HAP-1 (cell line): Measurements from ENCODE around the gene FAF1.

ENCODE experiments used
- DNase-seq, 2 experiments: peaks; one replicate each; pipeline ENCODE4 v3.0.0-alpha.2; 2016 to 2020; ENCODE audit warnings: low spot score in 2 of 2
- H3K27me3 ChIP-seq: fragments of 250-450 bp; sonication (Bioruptor Pico); 2 replicates; pipeline ENCODE4 v1.5.1; 2020; ENCODE audit warnings: low read depth, mild to moderate bottlenecking, moderate library complexity
- H3K36me3 ChIP-seq: fragments of 250-450 bp; sonication (Bioruptor Pico); replicated peaks from 2 replicates; pipeline ENCODE4 v1.5.1; 2020; ENCODE audit warnings: mild to moderate bottlenecking
- H3K4me1 ChIP-seq: fragments of 250-450 bp; sonication (Bioruptor Pico); 2 replicates; pipeline ENCODE4 v1.5.1; 2020; ENCODE audit warnings: mild to moderate bottlenecking
- H3K4me3 ChIP-seq: fragments of 250-450 bp; sonication (Bioruptor Pico); 2 replicates; pipeline ENCODE4 v1.5.1; 2020; ENCODE audit warnings: mild to moderate bottlenecking, moderate library complexity
- H3K9me3 ChIP-seq: fragments of 250-450 bp; sonication (Bioruptor Pico); 2 replicates; pipeline ENCODE4 v1.5.1; 2020; ENCODE audit warnings: mild to moderate bottlenecking, moderate library complexity
- in situ Hi-C: fragments of 300-500 bp; cut with MboI; formaldehyde crosslinking; loops from 3 replicates; pipeline ENCODE4 v1.14.3; 2020; ENCODE audit warnings: low sequenced_read_pairs, inconsistent platforms, mixed read lengths

Gene FAF1

DNA sequence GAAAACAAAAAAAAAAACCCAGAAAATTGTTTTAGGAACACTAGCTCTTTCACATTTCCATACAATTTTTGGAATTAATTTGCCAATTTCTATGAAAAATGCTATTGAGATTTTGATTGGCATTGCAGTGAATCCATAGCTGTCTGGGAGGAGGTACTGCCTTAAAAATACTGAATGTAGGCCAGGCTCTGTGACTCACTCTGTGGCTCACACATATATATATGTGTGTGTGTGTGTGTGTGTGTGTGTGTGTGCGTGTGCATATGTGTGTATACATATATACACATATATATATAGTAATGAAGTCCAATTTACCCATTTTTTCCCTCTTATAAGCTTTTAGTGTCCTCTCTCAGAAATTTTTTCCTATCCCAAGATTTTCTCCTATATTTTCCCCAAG lies 322.6 kb downstream of the FAF1 start:
- Histone ChIP-seq H3K9me3 (no peaks in the 10 kb centered on the region), H3K4me1 (peaks cover 10% of the 10 kb centered on the region), H3K4me3 (no peak overlapping the region), H3K27me3 (no peaks in the 10 kb centered on the region), H3K36me3 (no peaks in the 10 kb centered on the region)
- in situ Hi-C loops: no loop called here
- DNase-seq: no peak

DNA sequence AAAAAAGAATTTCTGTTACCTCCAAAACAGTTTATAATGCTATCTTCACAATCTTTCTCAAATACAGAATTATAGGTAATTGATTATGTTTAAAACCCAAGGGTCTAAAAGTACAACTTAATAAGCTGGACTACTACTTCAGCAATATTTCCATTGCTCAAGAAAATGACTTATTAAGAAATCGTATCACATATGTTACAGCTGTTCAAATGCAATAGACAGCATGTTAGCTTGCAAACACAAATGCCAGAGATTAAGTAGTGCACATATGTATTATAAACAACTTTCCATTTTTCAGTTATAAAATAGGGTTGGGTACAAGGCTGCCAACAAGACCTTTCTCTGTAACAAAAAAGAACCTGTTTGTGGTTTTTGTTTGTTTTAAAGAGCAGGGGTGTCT lies 325.8 kb downstream of the FAF1 start:
- no peak overlapping the region for H3K4me3 ChIP-seq

DNA sequence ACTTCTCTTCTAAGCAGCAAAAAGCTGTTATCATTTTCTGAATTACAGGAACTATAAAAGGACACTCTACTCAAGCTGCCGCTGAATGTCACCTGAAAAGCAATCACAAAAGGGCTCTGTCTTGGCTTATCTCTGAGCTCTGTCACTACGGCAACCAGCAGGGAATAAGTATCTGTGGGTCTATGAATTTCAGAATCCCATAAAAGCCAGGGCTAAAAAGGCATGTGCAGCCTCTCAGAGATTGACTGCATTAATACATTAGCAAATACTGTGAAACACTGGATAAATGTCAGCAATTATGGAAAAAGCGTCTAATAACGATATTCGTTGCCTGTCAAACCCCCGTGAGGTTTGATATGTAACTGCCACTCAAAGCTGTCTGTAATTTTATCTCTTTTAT lies 326.6 kb downstream of the FAF1 start:
- Histone ChIP-seq H3K36me3 (no peaks in the 10 kb centered on the region), H3K4me1 (peaks cover 10% of the 10 kb centered on the region), H3K9me3 (no peaks in the 10 kb centered on the region), H3K27me3 (no peaks in the 10 kb centered on the region), H3K4me3 (no peak overlapping the region)
- in situ Hi-C loops: no loop called here
- DNase-seq: peak; percentile 28 to 41

More for the DNA sequence above, 325.8 kb downstream of the FAF1 start:
- Histone ChIP-seq H3K36me3 (no peaks in the 10 kb centered on the region), H3K4me1 (peaks cover 10% of the 10 kb centered on the region), H3K9me3 (no peaks in the 10 kb centered on the region), H3K27me3 (no peaks in the 10 kb centered on the region)
- no peak for DNase-seq
- in situ Hi-C loops: no loop called here

DNA sequence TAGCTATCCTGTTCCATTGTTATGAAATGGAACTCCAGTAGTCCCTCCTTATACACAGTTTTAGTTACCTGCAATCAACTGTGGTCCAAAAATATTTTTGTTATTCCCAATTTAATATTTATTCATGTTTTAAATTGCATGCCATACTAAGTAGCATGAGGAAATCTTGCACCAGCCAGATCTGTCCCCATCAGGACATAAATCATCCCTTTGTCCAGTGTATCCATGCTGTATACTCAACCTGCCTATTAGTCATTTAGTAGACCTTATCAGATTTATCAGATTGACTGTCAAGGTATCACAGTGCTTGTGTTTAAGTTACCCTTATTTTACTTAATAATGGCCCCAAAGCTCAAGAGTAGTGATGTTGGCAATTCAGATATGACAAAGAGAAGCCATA lies 328.9 kb downstream of the FAF1 start:
- in situ Hi-C loops: no loop called here
- Histone ChIP-seq H3K27me3 (no peaks in the 10 kb centered on the region), H3K4me1 (peaks cover 10% of the 10 kb centered on the region), H3K36me3 (no peaks in the 10 kb centered on the region), H3K9me3 (no peaks in the 10 kb centered on the region), H3K4me3 (no peak overlapping the region)
- no peak for DNase-seq

DNA sequence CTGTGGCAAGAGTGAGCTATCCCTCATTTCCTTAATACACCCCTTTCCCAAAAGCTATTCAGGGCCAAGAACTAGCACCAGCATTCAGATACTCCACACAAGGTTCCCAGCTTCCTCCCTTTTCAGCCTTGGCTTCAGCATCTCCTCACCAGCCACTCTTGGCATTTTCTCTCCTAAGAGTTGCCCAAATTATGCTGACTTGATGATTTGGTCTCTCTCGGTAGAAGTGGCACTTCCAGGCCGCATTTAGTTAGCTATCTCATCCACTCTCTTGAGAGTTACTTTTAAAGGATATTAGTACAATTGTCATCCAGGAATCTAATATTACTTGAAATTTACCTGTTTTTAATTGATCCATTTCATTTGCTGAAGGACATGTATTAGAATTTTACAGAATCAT lies 337.8 kb downstream of the FAF1 start:
- in situ Hi-C loops: no loop called here
- no peaks in the 10 kb centered on the region for H3K9me3 ChIP-seq
- no peaks in the 10 kb centered on the region for H3K4me1 ChIP-seq
- H3K4me3 ChIP-seq: no peak overlapping the region
- no peaks in the 10 kb centered on the region for H3K27me3 ChIP-seq
- no peaks in the 10 kb centered on the region for H3K36me3 ChIP-seq
- no peak for DNase-seq

DNA sequence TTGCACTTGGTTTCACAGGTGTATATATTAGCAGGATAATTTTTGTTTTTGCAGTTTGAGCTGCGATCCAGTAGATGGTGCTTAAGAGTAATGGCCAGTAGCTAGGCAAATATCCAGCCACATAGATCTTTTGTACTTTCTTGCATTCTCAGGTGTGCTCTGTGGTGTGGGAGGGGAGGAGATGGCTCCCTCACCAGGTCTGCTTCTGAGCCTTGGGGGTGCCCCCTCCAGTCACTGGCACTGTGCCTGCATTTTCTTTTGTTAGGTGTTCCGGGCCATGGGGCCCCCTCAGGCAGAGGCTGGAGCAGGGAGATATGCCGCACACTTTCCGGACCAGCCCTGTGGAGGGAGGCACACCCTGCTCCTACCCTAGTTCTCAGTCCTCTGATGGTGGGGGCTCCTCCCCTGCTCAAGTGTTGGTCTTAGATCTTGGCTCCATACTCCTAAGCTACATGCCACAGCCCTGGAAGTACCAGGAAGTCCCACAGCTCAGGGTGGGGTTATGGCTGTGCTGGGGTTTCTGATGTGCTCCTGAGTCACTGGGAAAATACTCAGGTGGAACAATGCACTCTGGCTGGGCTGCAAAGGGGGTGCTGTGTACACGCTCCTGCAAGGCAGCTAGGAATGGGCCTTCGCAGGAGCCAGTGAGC lies 339.3 kb downstream of the FAF1 start:
- no peaks in the 10 kb centered on the region for H3K4me1 ChIP-seq
- no peaks in the 10 kb centered on the region for H3K36me3 ChIP-seq
- no peaks in the 10 kb centered on the region for H3K27me3 ChIP-seq
- in situ Hi-C loops: no loop called here
- no peak for DNase-seq
- no peaks in the 10 kb centered on the region for H3K9me3 ChIP-seq
- no peak overlapping the region for H3K4me3 ChIP-seq

DNA sequence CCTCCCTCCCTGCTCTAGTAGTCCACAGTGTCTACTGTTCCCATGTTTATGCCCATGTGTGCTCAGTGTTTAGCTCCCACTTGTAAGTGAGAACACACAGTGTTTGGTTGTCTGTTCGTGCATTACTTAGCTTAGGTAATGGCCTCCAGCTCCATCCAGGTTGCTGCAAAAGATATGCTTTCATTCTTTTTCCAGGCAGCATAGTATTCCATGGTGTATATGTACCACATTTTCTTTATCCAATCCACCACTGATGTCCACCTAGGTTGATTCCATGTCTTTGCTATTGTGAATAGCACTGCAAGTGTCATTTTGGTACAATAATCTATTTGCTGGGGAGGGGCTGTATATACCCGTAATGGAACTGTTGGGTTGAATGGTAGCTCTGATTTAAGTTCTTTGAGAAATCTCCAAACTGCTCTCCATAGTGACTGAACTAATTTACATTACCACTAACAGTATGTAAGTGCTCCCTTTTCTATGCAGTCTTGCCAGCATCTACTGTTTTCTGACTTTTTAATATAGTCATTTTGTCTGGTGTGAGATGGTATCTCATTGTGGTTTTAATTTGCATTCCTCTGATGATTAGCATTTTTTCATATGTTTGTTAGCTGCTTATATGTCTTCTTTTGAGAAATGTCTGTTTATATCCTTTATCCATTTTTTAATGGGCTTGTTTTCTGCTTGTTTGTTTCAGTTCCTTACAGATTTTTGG lies 344.9 kb downstream of the FAF1 start:
- no peak for DNase-seq
- no peaks in the 10 kb centered on the region for H3K9me3 ChIP-seq

DNA sequence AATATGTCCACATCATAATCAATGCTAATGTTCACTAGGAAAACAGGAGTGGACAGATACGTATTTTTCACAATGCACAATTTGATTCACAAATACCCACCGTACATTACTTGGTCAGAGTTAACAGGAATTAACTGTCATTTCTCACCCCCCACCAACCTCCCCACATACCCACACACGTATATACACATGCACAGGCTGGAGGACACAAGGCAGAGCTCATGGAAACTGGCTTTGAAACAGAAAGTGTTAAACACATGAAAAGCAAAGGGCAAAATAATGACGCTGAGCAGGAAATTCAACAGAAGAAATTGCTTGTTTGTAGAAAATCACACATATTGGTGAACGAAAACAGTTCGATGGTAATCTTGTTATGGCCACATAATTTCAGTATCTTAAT lies 348.4 kb downstream of the FAF1 start:
- no peaks in the 10 kb centered on the region for H3K9me3 ChIP-seq
- in situ Hi-C loops: no loop called here
- no peak for DNase-seq
- no peaks in the 10 kb centered on the region for H3K27me3 ChIP-seq
- H3K4me1 ChIP-seq: peaks cover 14% of the 10 kb centered on the region
- no peaks in the 10 kb centered on the region; the same call in 1 of the 2 replicates for H3K36me3 ChIP-seq
- H3K4me3 ChIP-seq: no peak overlapping the region

More for the DNA sequence above, 344.9 kb downstream of the FAF1 start:
- H3K4me3 ChIP-seq: no peak overlapping the region
- H3K4me1 ChIP-seq: peaks cover 14% of the 10 kb centered on the region
- no peaks in the 10 kb centered on the region for H3K27me3 ChIP-seq
- no peaks in the 10 kb centered on the region for H3K36me3 ChIP-seq
- in situ Hi-C loops: no loop called here

DNA sequence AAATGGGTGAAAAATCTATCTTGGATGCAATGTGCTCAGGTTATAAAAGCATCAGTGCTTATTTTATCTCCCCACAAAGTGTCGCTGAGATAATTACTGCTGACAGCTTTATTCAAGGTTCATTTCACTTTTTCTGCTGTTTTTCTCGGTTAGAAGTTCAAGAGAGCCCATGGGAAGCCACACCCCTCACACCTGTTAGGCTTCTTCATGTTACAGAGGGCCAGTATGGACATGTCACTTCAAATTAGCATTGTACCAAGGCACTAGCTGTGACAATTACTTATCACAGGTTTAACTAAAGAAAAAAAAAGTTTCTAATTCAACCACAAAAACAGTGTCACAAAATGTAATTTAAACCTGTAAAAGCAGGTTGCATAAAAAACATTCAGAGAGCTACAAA lies 349.5 kb downstream of the FAF1 start:
- Histone ChIP-seq H3K9me3 (no peaks in the 10 kb centered on the region), H3K36me3 (no peaks in the 10 kb centered on the region; the same call in 1 of the 2 replicates), H3K27me3 (no peaks in the 10 kb centered on the region), H3K4me1 (peaks cover 14% of the 10 kb centered on the region), H3K4me3 (no peak overlapping the region)
- in situ Hi-C loops: no loop called here
- peak in 1 of 2 experiments; percentile 24 for DNase-seq

DNA sequence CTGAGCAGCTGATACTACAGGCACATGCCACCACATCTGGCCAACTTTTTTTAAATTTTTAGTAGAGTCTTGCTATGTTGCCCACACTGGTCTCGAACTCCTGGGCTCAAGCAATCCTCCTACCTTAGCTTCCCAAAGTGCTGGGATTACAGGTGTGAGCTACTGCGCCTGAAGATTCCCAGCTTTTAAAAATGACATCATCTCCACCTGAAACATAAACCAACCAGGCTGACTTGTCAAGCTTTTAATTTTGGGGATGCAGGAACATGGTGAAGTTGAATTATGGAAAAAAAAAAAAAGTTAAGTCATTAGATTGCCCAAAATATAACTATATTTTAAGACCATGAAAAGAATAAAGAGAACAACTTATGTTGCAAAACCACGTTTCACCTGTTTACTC lies 350.6 kb downstream of the FAF1 start:
- H3K27me3 ChIP-seq: no peaks in the 10 kb centered on the region
- no peak for DNase-seq
- in situ Hi-C loops: loop anchor here (10.0 kb wide), 1 partner anchor 235 kb away; no protein-coding TSS in a partner anchor
- no peaks in the 10 kb centered on the region for H3K9me3 ChIP-seq
- peaks cover 14% of the 10 kb centered on the region for H3K4me1 ChIP-seq
- H3K36me3 ChIP-seq: no peaks in the 10 kb centered on the region; the same call in 1 of the 2 replicates
- no peak overlapping the region for H3K4me3 ChIP-seq

DNA sequence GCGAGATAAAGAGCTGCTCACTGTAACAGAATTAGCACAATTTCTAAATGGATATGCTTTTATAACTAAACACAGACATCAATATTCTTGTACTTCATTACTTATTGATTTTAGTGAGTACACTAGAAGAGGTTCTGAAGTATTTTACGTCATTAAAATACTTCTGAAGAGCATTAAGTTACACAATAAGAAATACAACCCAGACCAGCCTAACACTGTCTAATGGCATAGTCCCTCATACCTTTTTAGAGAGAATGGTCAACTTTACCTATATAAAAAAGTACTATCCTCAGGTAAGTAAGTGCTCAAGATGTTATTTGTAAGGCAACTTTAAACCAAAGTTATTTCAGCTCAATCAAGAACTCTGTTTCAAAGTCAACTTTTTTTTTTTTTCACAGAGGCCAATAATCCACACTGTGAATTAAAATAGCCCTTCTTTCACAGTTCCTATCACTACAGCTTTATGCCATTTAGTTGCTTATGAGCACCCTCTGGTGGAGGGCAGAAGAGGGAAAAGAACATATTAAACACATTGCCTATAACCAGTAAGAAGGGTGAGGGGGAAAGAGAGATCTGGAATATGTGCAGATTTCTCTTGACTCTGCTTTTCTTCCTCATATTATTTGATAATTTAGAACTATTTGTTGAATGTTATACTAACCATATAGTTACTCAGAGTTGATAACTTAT lies 354.7 kb downstream of the FAF1 start:
- Histone ChIP-seq H3K4me3 (no peak overlapping the region), H3K9me3 (no peaks in the 10 kb centered on the region), H3K4me1 (peaks cover 1% of the 10 kb centered on the region), H3K27me3 (no peaks in the 10 kb centered on the region), H3K36me3 (no peaks in the 10 kb centered on the region; the same call in 1 of the 2 replicates)
- DNase-seq: peak; percentile 44 to 63
- in situ Hi-C loops: loop anchor here (10.0 kb wide), 1 partner anchor 231 kb away; no protein-coding TSS in a partner anchor

DNA sequence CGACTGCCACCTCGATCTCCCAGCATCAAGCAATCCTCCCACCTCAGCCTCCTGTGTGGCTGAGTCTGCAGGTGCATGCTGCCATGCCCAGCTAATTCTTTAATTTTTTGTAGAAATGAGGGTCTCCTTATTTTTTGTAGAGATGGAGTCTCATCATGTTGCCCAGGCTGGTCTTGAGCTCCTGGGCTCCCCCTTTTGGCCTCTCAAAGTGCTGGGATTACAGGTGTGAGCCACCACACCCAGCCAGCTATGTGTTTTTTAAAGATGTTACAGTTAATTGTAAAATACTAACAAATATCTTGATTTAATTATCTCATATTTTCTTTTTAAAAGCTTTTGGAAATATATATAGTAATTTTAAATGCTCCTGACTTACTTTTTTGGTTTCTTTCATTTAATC lies 355.5 kb downstream of the FAF1 start:
- DNase-seq: no peak
- H3K4me3 ChIP-seq: no peak overlapping the region
- no peaks in the 10 kb centered on the region for H3K9me3 ChIP-seq
- H3K36me3 ChIP-seq: no peaks in the 10 kb centered on the region
- no peaks in the 10 kb centered on the region for H3K27me3 ChIP-seq
- in situ Hi-C loops: loop anchor here (10.0 kb wide), 1 partner anchor 230 kb away; no protein-coding TSS in a partner anchor
- no peaks in the 10 kb centered on the region for H3K4me1 ChIP-seq

DNA sequence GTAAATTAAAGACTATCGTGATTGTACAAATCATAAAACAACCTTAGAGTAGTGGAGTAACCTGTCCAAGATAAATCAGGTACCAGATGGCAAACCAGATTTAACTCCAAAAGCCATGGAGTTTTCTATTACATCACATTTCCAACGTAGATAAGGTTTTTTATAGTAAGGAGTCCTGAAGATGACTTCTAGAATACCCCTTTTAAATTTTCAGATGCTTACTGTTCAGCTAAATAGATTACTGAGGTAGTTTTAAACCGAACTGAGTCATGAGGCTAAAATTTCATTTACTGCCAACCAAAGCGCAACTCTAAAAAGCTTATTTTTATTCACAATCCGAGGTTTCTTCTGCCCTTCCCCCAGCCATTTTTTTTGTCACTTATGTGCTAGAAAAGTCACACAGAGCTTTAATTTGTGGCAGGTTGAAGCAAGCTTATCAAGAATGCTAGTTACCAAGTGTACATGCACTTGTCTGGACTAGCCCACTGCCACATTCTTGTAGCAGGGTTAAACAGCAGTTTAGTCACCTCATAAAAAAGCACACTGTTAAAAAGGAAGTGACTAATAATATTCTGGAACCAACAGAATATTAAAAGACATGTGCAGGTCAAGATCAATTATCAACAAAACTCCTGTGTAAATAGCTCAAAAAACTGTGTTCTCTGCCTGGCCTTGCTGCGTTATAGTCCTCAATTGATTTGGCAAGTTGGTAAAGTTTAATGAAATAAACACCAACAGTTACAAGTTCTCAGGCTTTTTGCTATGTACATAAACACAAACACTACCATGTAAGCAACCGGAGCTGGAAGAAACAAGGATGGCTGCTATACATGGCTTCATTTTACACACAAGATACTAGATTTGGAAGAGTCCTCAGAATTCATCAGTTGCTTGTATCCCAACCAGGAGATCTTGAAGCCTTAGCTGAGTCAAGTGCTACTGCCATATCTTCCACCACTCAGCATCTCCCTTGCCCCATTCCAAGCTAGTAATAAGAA lies 356.5 kb downstream of the FAF1 start:
- Histone ChIP-seq H3K4me1 (no peaks in the 10 kb centered on the region), H3K9me3 (no peaks in the 10 kb centered on the region), H3K4me3 (no peak overlapping the region), H3K27me3 (no peaks in the 10 kb centered on the region), H3K36me3 (no peaks in the 10 kb centered on the region)
- in situ Hi-C loops: loop anchor here (10.0 kb wide), 1 partner anchor 229 kb away; no protein-coding TSS in a partner anchor
- DNase-seq: no peak
